ENCODE measurements around the gene CEP192.

DNA sequence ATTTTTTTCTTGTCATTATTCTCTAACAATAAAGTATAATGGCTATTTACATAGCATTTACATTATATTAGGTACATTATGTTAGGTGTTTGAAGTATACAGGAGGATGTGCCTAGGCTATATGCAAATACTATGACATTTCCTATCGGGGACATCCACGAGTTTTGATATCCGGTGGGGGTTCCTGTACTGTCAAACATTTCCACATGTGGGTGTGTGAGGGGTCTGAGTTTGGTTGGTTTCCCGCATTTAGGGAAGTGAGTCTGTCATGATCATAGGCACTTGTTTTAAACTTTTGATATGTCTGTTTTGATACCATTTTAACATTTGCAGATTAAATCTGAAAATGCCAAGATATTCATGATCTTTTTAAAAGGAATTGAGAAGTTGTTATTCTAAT is 76.0 kb downstream of the CEP192 start:
- TF ChIP-seq, protein P1, sequence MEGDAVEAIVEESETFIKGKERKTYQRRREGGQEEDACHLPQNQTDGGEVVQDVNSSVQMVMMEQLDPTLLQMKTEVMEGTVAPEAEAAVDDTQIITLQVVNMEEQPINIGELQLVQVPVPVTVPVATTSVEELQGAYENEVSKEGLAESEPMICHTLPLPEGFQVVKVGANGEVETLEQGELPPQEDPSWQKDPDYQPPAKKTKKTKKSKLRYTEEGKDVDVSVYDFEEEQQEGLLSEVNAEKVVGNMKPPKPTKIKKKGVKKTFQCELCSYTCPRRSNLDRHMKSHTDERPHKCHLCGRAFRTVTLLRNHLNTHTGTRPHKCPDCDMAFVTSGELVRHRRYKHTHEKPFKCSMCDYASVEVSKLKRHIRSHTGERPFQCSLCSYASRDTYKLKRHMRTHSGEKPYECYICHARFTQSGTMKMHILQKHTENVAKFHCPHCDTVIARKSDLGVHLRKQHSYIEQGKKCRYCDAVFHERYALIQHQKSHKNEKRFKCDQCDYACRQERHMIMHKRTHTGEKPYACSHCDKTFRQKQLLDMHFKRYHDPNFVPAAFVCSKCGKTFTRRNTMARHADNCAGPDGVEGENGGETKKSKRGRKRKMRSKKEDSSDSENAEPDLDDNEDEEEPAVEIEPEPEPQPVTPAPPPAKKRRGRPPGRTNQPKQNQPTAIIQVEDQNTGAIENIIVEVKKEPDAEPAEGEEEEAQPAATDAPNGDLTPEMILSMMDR (conservative IDR thresholded peaks at IDR 0.05 in 1 of 2, IDR thresholded peaks at IDR 0.05 in 1 of 2; ENCODE audit: extremely low read depth in 1 of 2, insufficient read depth in 1 of 2, low read depth in 1 of 2, low read length in 2 of 2): no peak
- TF ChIP-seq EZH2 (IDR thresholded peaks at IDR 0.05; ENCODE audit: borderline replicate concordance, low read length): no peak

All from mammary epithelial cell (primary cell).